Astrocyte (in vitro differentiated cells and primary cell): ENCODE results near the gene BICC1. TPM values are rescaled to one million over a fixed set of nuclear protein-coding genes. Genes with fewer than 3 reads are reported as not detected.
A peak's percentile ranks its signal among the peaks of the same experiment; 100 is the strongest.

ENCODE experiments used
- DNase-seq: peaks from one replicate; pipeline ENCODE4 v3.0.0-alpha.2; 2010; ENCODE audit warnings: low read depth
- FAIRE-seq: peaks from 2 replicates; lab custom pipeline; 2011; peaks lifted over from hg19 to GRCh38; lab: Jason Lieb, UNC
- H2AFZ ChIP-seq: 2 replicates; pipeline ENCODE4 v1.6.0; 2012; ENCODE audit warnings: low read depth, low read length, inconsistent platforms
- H3K27ac ChIP-seq: 2 replicates; pipeline ENCODE4 v1.5.1; 2011; ENCODE audit warnings: low read depth, low read length, inconsistent platforms
- H3K27me3 ChIP-seq: 2 replicates; pipeline ENCODE4 v1.6.0; 2011; ENCODE audit warnings: low read length, inconsistent platforms; ENCODE audit not compliant: insufficient read depth
- H3K36me3 ChIP-seq: 2 replicates; pipeline ENCODE4 v1.5.1; 2011; ENCODE audit warnings: low read length, inconsistent platforms; ENCODE audit not compliant: insufficient read depth
- H3K4me1 ChIP-seq: 2 replicates; pipeline ENCODE4 v1.5.1; 2011; ENCODE audit warnings: low read length, inconsistent platforms; ENCODE audit not compliant: insufficient read depth
- H3K4me2 ChIP-seq: 2 replicates; pipeline ENCODE4 v1.6.0; 2012; ENCODE audit warnings: low read length, inconsistent platforms
- H3K4me3 ChIP-seq: 2 replicates; pipeline ENCODE4 v1.5.1; 2011; ENCODE audit warnings: low read depth, mild to moderate bottlenecking, low read length, inconsistent platforms; ENCODE audit not compliant: insufficient read depth
- H3K79me2 ChIP-seq: 2 replicates; pipeline ENCODE4 v1.6.0; 2012; ENCODE audit warnings: mild to moderate bottlenecking, low read length, inconsistent platforms; ENCODE audit not compliant: insufficient read depth
- H3K9ac ChIP-seq: 2 replicates; pipeline ENCODE4 v1.6.0; 2012; ENCODE audit warnings: mild to moderate bottlenecking, low read length, inconsistent platforms
- H3K9me3 ChIP-seq: 2 replicates; pipeline ENCODE4 v1.5.1; 2012; ENCODE audit warnings: low read depth, mild to moderate bottlenecking, low read length, inconsistent platforms; ENCODE audit not compliant: insufficient read depth
- H4K20me1 ChIP-seq: 2 replicates; pipeline ENCODE4 v1.6.0; 2012; ENCODE audit warnings: low read length, inconsistent platforms; ENCODE audit not compliant: insufficient read depth
- H3K27ac Mint-ChIP-seq: one replicate; pipeline ENCODE4 v1.8.0; 2021; ENCODE audit warnings: mild to moderate bottlenecking, mixed read lengths; ENCODE audit not compliant: unreplicated experiment
- H3K27me3 Mint-ChIP-seq: one replicate; pipeline ENCODE4 v1.8.0; 2021; ENCODE audit warnings: low read depth, mixed read lengths; ENCODE audit not compliant: unreplicated experiment
- H3K36me3 Mint-ChIP-seq: one replicate; pipeline ENCODE4 v1.8.0; 2021; ENCODE audit warnings: low read depth, mixed read lengths; ENCODE audit not compliant: unreplicated experiment
- H3K4me1 Mint-ChIP-seq: one replicate; pipeline ENCODE4 v1.8.0; 2021; ENCODE audit warnings: low read depth, mixed read lengths; ENCODE audit not compliant: unreplicated experiment
- H3K4me3 Mint-ChIP-seq: one replicate; pipeline ENCODE4 v1.8.0; 2021; ENCODE audit warnings: mild to moderate bottlenecking, moderate library complexity, mixed read lengths; ENCODE audit not compliant: unreplicated experiment
- H3K9me3 Mint-ChIP-seq: one replicate; pipeline ENCODE4 v1.8.0; 2021; ENCODE audit warnings: mild to moderate bottlenecking, mixed read lengths; ENCODE audit not compliant: unreplicated experiment
- CTCF ChIP-seq: IDR thresholded peaks from 2 replicates; pipeline ENCODE4 v1.5.1; 2011; ENCODE audit warnings: low read depth, mild to moderate bottlenecking, inconsistent platforms, low read length, moderate library complexity; ENCODE audit not compliant: insufficient read depth
- EZH2 ChIP-seq: IDR thresholded peaks from 2 replicates; pipeline ENCODE4 v1.6.1; 2012; ENCODE audit warnings: mild to moderate bottlenecking, low read length, inconsistent platforms; ENCODE audit not compliant: insufficient read depth
- total RNA-seq: library from RNA; stranded (reverse); gene quantifications from 2 replicates; pipeline ENCODE4 v1.2.1, GENCODE V29; 2021

BICC1 gene
- total RNA-seq, 1 donor from 2014 or later = 23.0 TPM

GRCh38 chr10:58513188-58514110 is 777 bp downstream of the BICC1 start:
- Mint-ChIP-seq H3K4me1 (peaks cover 13% of the 10 kb centered on the region), H3K27me3 (no peaks in the 10 kb centered on the region), H3K36me3 (peaks cover 5% of the 10 kb centered on the region), H3K27ac (peak overlapping the region; percentile 43), H3K9me3 (no peaks in the 10 kb centered on the region), H3K4me3 (peak overlapping the region; percentile 97)
- Histone ChIP-seq H3K9ac (peak overlapping the region; percentile 89), H3K9me3 (no peaks in the 10 kb centered on the region), H3K79me2 (peaks cover 53% of the 10 kb centered on the region), H3K4me1 (peaks cover 22% of the 10 kb centered on the region), H3K4me3 (peak overlapping the region; percentile 84), H2AFZ (peak overlapping the region; percentile 55), H3K27ac (peak overlapping the region; percentile 80), H4K20me1 (peaks cover 9% of the 10 kb centered on the region), H3K27me3 (no peaks in the 10 kb centered on the region), H3K4me2 (peak overlapping the region; percentile 100), H3K36me3 (no peaks in the 10 kb centered on the region)
- FAIRE-seq (peak; percentile 49), DNase-seq (peak; percentile 74)
- TF ChIP-seq CTCF (no peak), EZH2 (no peak)

GRCh38 chr10:58514111-58514770 is 1.6 kb downstream of the BICC1 start:
- peak overlapping the region; percentile 100 for H3K4me2 ChIP-seq
- Mint-ChIP-seq H3K27me3 (no peaks in the 10 kb centered on the region), H3K36me3 (peaks cover 5% of the 10 kb centered on the region), H3K4me3 (peak overlapping the region; percentile 97), H3K27ac (peak overlapping the region; percentile 48), H3K4me1 (peaks cover 20% of the 10 kb centered on the region), H3K9me3 (no peaks in the 10 kb centered on the region)
- DNase-seq = no peak
- no peaks in the 10 kb centered on the region for H3K27me3 ChIP-seq
- no peaks in the 10 kb centered on the region for H3K36me3 ChIP-seq
- peak overlapping the region; percentile 84 for H3K4me3 ChIP-seq
- H3K79me2 ChIP-seq = peaks cover 61% of the 10 kb centered on the region
- no peak overlapping the region for H2AFZ ChIP-seq
- H3K27ac ChIP-seq = peak overlapping the region; percentile 80
- peaks cover 17% of the 10 kb centered on the region for H4K20me1 ChIP-seq
- FAIRE-seq = peak; percentile 55
- no peak for TF ChIP-seq EZH2
- TF ChIP-seq CTCF = no peak
- no peaks in the 10 kb centered on the region for H3K9me3 ChIP-seq
- H3K9ac ChIP-seq = peak overlapping the region; percentile 89
- H3K4me1 ChIP-seq = peaks cover 27% of the 10 kb centered on the region
